CD4-positive, alpha-beta T cell treated with Interferon gamma for 1 hour (primary cell): ENCODE measurements around the gene TFCP2L1.
A peak's percentile ranks its signal among the peaks of the same experiment; 100 is the strongest.

Source experiments
- DNase-seq: peaks from one replicate; pipeline ENCODE4 v3.0.0-alpha.2; 2020

TFCP2L1 gene

GRCh38 chr2:121218386-121218938 is 66.5 kb downstream of the TFCP2L1 start:
- no peak for DNase-seq

- no peak for DNase-seq
Observed at GRCh38 chr2:121217627-121218026, 67.4 kb downstream of the TFCP2L1 start.

GRCh38 chr2:121214296-121214695 is 70.7 kb downstream of the TFCP2L1 start:
- no peak for DNase-seq

GRCh38 chr2:121213386-121213785 is 71.6 kb downstream of the TFCP2L1 start:
- DNase-seq, result no peak

GRCh38 chr2:121212661-121213325 is 72.2 kb downstream of the TFCP2L1 start:
- no peak for DNase-seq

- DNase-seq, result no peak
Observed at GRCh38 chr2:121211689-121212151, 73.3 kb downstream of the TFCP2L1 start.

- DNase-seq, result no peak
Observed at GRCh38 chr2:121211251-121211650, 73.8 kb downstream of the TFCP2L1 start.

- DNase-seq, result no peak
Observed at GRCh38 chr2:121210691-121211090, 74.3 kb downstream of the TFCP2L1 start.

- no peak for DNase-seq
Observed at GRCh38 chr2:121209014-121209610, 75.9 kb downstream of the TFCP2L1 start.

- no peak for DNase-seq
Observed at GRCh38 chr2:121207494-121207893, 77.5 kb downstream of the TFCP2L1 start.

- no peak for DNase-seq
Observed at GRCh38 chr2:121205321-121205942, 79.6 kb downstream of the TFCP2L1 start.

- DNase-seq, result no peak
Observed at GRCh38 chr2:121203591-121204249, 81.3 kb downstream of the TFCP2L1 start.

- DNase-seq, result no peak
Observed at GRCh38 chr2:121202541-121203310, 82.3 kb downstream of the TFCP2L1 start.

GRCh38 chr2:121201796-121202195 is 83.2 kb downstream of the TFCP2L1 start:
- DNase-seq, result no peak

- DNase-seq, result no peak
Observed at GRCh38 chr2:121200419-121201315, 84.3 kb downstream of the TFCP2L1 start.

- DNase-seq, result no peak
Observed at GRCh38 chr2:121200011-121200347, 85.0 kb downstream of the TFCP2L1 start.

GRCh38 chr2:121199281-121200010 is 85.6 kb downstream of the TFCP2L1 start:
- DNase-seq, result no peak

- peak; percentile 61 for DNase-seq
Observed at GRCh38 chr2:121197369-121198091, 87.5 kb downstream of the TFCP2L1 start.

- no peak for DNase-seq
Observed at GRCh38 chr2:121196849-121197155, 88.2 kb downstream of the TFCP2L1 start.

- DNase-seq, result no peak
Observed at GRCh38 chr2:121196132-121196848, 88.7 kb downstream of the TFCP2L1 start.
